Lower leg skin (tissue), 3 donors: ENCODE results near the gene ATE1.

Experiments
- CTCF ChIP-seq, 3 donors: fragments of 450-650 bp; IDR thresholded peaks; one replicate each; pipeline ENCODE4 v1.5.1; 2016; ENCODE audit warnings: antibody characterized with exemption in 3 of 3, mild to moderate bottlenecking in 3 of 3, moderate library complexity in 2 of 3
- POLR2A ChIP-seq, 2 donors: fragments of 450-650 bp; IDR thresholded peaks; one replicate each; pipeline ENCODE4 v1.6.1; 2016 to 2017; ENCODE audit warnings: antibody characterized with exemption in 2 of 2, mild to moderate bottlenecking in 1 of 2, moderate library complexity in 1 of 2

GRCh38 chr10:121961456-121961855, 33.6 kb upstream of the ATE1 start:
- TF ChIP-seq POLR2A (IDR thresholded peaks at IDR 0.05), result no peak
- no peak for TF ChIP-seq CTCF (IDR thresholded peaks at IDR 0.05)
